ENCODE results near the gene AFAP1L1. TPM values are rescaled to one million over a fixed set of nuclear protein-coding genes. Genes with fewer than 3 reads are reported as not detected.

Gene AFAP1L1
- total RNA-seq, 1 donor from 2014 or later: 3.0 TPM

GRCh38 chr5:149288436-149288835, 16.8 kb downstream of the AFAP1L1 start:
- ATAC-seq: no peak

- no peak for ATAC-seq
Observed at GRCh38 chr5:149289301-149289700, 17.6 kb downstream of the AFAP1L1 start.

GRCh38 chr5:149294872-149295829, 23.5 kb downstream of the AFAP1L1 start:
- ATAC-seq: peak; percentile 27

GRCh38 chr5:149297340-149298025, 25.8 kb downstream of the AFAP1L1 start:
- peak; percentile 29 for ATAC-seq

- ATAC-seq: no peak
Observed at GRCh38 chr5:149298163-149298562, 26.5 kb downstream of the AFAP1L1 start.

- peak; percentile 21 for ATAC-seq
Observed at GRCh38 chr5:149298842-149299404, 27.3 kb downstream of the AFAP1L1 start.

- no peak for ATAC-seq
Observed at GRCh38 chr5:149299451-149300054, 27.9 kb downstream of the AFAP1L1 start.

- ATAC-seq: peak; percentile 32
Observed at GRCh38 chr5:149300441-149300840, 28.8 kb downstream of the AFAP1L1 start.

- ATAC-seq: no peak
Observed at GRCh38 chr5:149301049-149301743, 29.5 kb downstream of the AFAP1L1 start.

GRCh38 chr5:149301744-149302380, 30.2 kb downstream of the AFAP1L1 start:
- ATAC-seq: no peak

- no peak for ATAC-seq
Observed at GRCh38 chr5:149302641-149303040, 31.0 kb downstream of the AFAP1L1 start.

GRCh38 chr5:149303210-149303609, 31.6 kb downstream of the AFAP1L1 start:
- no peak for ATAC-seq

GRCh38 chr5:149304195-149305078, 32.8 kb downstream of the AFAP1L1 start:
- no peak for ATAC-seq

GRCh38 chr5:149309354-149309753, 37.7 kb downstream of the AFAP1L1 start:
- ATAC-seq: no peak

- ATAC-seq: no peak
Observed at GRCh38 chr5:149310488-149310887, 38.8 kb downstream of the AFAP1L1 start.

GRCh38 chr5:149310947-149311658, 39.4 kb downstream of the AFAP1L1 start:
- peak; percentile 40 for ATAC-seq

- no peak for ATAC-seq
Observed at GRCh38 chr5:149313151-149313841, 41.6 kb downstream of the AFAP1L1 start.

- no peak for ATAC-seq
Observed at GRCh38 chr5:149314571-149315111, 43.0 kb downstream of the AFAP1L1 start.

- ATAC-seq: no peak
Observed at GRCh38 chr5:149315753-149316152, 44.1 kb downstream of the AFAP1L1 start.

Data from esophagus mucosa (tissue), 1 donor.